RKO (cell line): ENCODE results near the gene MLXIPL.
"Not testable (repeated sequence)": the region's sequence is repeated elsewhere in the genome, so short reads cannot be mapped to it uniquely, and the experiment has no call there.

Experiments used
- DNase-seq: peaks from one replicate; pipeline ENCODE4 v3.0.0-alpha.2; 2016; ENCODE audit warnings: low spot score

Gene MLXIPL

GRCh38 chr7:73646785-73647724 is 22.7 kb upstream of the MLXIPL start:
- DNase-seq = no peak

GRCh38 chr7:73645643-73646174 is 21.4 kb upstream of the MLXIPL start:
- DNase-seq = no peak

DNA sequence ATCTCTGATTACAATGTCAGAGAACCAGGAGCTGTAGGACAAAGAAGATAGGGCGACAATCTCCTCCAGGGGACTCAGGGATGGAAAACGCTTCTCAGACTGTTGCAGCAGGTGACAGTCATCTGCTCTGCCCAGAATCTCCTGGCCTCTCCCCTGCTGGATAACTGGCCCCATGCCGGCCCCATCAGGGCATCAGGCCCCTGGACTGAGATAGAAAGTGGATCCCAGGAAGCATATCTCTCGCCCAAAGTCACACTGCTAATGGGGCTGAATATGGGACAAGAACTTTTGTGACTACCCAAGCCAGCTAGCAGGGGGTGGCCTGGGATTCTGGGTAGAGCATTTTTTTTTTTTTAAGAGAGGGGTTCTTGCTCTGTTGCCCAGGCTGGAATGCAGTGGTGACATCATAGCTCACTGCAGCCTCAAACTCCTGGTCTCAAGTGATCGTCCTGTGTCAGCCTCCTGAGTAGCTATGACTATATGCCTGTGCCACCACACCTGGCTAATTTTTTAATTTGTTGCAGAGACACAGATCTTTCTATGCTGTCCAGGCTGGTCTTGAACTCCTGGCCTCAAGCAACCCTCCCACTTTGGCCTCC is 20.5 kb upstream of the MLXIPL start:
- DNase-seq = no peak

- DNase-seq = no peak
These were observed 18.5 kb upstream of the MLXIPL start for GRCh38 chr7:73642834-73643233.

GRCh38 chr7:73638911-73639310 is 14.6 kb upstream of the MLXIPL start:
- no peak for DNase-seq

DNA sequence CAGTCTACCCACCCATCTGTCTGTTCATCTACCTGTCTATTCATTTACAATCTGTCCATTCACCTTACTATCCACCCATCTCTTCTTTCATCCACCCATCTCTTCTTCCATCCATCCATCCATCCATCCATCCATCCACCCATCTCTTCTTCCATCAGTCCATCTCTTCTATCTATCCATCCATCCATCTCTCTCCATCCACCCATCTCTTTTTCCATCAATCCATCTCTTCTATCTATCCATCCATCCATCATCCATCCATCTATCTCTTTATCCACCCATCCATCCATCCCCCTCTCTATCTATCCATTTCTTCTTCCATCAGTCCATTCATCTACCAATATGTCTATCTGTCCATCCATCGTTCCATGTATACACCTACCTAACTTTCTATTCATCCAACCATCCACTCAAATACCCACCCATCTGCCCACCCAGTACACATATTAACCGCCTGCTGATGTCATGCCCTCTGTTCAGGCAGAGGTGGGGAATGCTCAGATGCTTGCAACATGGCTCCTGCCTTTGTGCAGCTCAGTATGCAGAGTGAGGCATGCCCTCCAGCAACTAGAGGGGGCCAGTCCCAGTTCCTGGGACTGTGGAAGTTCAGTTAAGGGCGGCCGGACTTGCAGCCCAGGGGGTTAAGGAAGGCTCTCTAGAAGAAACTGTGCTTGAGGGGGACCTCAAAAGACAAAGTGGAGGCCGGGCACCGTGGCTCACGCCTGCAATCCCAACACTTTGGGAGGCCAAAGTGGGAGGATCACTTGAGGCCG is 11.3 kb upstream of the MLXIPL start:
- no peak for DNase-seq

- no peak for DNase-seq
These were observed 9.5 kb upstream of the MLXIPL start for GRCh38 chr7:73633844-73634243.

DNA sequence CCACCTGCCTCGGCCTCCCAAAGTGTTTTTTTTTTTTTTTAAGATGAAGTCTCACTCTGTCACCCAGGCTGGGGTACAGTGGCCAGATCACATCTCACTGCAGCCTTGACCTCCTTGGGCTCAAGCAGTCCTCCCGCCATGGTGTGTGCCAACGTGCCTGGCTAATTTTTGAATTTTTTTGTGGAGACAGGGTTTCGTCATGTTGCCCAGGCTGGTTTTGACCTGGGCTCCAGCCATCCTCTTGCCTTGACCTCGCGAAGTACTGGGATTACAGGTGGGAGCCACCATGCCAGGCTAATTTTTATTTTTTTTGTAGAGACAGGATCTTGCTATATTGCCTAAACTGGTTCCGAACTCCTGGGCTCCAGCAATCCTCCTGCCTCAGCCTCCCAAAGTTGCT is 9.0 kb upstream of the MLXIPL start:
- DNase-seq = no peak

DNA sequence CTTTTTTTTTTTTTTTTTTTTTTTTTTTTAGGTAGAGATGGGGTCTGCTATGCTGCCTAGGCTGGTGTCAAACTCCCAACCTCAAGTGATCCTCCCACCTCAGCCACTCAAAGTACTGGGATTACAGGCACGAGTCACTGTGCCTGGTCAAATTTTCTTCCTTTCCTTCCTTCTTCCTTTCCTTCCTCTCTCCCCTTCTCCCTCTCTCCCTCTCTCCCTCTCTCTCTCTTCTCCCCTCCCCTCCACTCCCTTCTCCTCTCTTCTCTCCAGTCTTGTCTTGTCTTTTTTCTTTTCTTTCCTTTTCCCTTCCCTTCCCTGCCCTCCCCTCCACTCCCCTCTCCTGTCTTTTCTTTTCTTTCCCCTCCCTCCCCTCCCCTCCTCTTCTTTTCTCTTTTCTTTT is 7.2 kb upstream of the MLXIPL start:
- DNase-seq = no peak

- DNase-seq = no peak
These were observed 4.2 kb upstream of the MLXIPL start for GRCh38 chr7:73628504-73628903.

- DNase-seq = no peak
These were observed 2.5 kb upstream of the MLXIPL start for GRCh38 chr7:73626814-73627213.

DNA sequence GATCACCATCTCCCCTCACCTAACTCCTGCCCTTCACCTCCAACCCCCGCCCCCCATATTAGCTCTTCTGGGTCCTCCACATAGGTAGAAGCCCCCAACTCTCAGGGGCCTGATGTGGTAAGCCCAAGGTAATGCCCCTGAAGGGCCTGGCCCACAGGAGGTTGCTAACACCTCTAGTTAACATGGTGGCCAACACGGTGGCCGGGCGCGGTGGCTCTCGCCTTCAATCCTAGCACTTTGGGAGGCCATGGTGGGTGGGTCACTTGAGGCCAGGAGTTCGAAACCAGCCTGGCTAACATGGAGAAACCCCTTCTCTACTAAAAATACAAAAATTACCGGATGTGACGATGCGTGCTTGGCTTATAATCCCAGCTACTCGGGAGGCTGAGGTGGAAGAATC is 954 bp upstream of the MLXIPL start:
- DNase-seq = no peak

DNA sequence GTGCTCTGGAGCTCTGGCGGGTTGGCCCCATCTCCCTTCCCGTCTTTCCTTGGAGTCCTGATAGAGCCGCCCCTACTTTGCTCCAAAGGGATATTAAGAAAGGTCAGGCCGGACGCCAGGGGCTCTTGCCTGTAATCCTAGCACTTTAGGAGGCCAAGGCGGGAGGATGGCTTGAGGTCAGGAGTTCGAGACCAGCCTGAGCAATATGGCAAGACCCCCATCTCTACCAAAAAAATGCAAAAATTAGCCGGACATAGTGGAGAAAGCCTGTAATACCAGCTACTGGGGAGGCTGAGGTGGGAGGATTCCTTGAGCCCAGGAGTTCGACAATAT is 313 bp upstream of the MLXIPL start:
- no peak for DNase-seq

GRCh38 chr7:73622909-73623797 is 1.2 kb downstream of the MLXIPL start:
- DNase-seq = no peak

DNA sequence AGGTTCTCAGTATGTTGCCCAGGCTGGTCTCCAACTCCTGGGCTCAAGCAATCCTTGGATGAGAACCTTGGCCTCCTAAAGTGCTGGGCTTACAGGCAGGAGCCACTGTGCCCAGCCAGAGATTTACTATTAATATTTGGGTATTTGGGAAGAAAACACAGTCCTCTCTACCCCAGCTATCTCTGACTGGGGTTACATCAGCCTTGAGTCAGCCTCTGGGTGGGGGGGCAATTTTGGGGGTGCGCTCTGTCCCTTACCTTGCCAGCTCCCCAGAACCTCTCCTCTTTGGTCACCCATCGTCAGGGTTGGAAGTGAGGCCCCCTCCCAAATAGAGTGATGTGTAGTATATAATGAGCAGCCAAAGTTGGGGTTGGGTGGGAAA is 1.8 kb downstream of the MLXIPL start:
- DNase-seq = no peak

- DNase-seq = no peak
These were observed 2.9 kb downstream of the MLXIPL start for GRCh38 chr7:73621168-73622063.

DNA sequence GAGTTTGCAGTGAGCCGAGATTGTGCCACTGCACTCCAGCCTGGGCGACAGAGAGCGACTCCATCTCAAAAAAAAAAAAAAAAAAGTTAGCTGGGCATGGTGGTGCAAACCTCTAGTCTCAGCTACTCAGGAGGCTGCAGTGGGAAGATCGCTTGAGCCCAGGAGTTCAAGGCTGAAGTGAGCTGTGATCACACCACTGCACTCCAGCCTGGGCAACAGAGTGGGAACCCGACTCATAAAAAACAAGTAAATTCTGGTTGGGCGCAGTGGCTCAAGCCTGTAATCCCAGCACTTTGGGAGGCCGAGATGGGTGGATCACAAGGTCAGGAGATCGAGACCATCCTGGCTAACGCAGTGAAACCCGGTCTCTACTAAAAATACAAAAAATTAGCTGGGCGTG is 4.9 kb downstream of the MLXIPL start:
- not testable (repeated sequence) for DNase-seq

DNA sequence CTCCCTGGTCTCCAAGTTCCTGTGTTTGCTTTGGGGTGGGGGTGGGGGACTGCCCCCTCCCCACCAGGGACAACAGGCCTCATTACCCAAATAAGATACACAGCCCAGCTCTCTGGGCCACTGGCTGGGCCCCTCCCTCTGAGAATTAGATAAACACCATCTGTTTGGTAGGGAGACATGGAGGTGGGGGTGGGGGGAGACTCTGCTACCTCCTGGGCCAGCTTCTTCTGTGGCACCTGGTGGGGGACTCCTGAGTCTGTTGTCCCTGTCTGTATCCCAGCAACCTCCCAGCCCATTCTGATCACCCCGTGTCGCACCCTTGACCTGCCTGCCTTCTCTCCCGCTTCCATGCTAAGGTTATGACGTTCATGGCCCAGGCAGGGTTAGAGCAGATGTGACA is 5.8 kb downstream of the MLXIPL start:
- DNase-seq = no peak

- DNase-seq = not testable (repeated sequence)
These were observed 6.8 kb downstream of the MLXIPL start for GRCh38 chr7:73617520-73617919.

DNA sequence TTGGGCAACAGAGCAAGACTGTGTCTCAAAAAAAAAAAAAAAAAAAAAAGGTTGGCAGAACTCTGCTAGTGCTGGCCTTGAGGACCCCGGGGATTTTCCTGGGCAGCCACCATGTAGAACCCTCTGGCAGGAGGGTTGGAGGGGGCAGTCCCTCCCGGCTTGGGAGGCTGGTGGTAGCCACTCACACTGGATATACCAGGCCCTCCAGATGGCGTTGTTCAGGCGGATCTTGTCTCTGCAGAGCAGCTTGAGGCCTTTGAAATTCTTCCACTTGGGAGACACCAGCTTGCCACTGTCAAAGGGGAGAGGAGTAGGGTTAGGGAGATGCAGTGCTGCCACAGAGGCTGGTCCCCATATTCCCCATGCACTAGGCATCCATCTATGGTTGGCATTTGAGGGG is 8.4 kb downstream of the MLXIPL start:
- no peak for DNase-seq

GRCh38 chr7:73614937-73615336 is 9.4 kb downstream of the MLXIPL start:
- DNase-seq = not testable (repeated sequence)
